HEK293T (cell line): ENCODE measurements around the gene ZC3H12C.

Experiments used
- CTCF ChIA-PET: fragments of 350-600 bp; formaldehyde crosslinking; extraction: SDS; loops from one replicate; lab custom pipeline; 2021; ENCODE audit warnings: antibody characterized with exemption, inconsistent platforms; lab: Yijun Ruan, JAX
- POLR2A ChIA-PET: fragments of 350-600 bp; formaldehyde crosslinking; extraction: SDS; loops from one replicate; lab custom pipeline; 2020; ENCODE audit warnings: antibody characterized with exemption, inconsistent platforms; lab: Yijun Ruan, JAX
- DNase-seq: peaks from one replicate; pipeline ENCODE4 v3.0.0; 2012; ENCODE audit warnings: mixed read lengths; ENCODE audit errors: extremely low spot score
- ARNT ChIP-seq: fragments of 450-650 bp; IDR thresholded peaks from 2 replicates; pipeline ENCODE4 v1.6.1; 2017; ENCODE audit warnings: mild to moderate bottlenecking
- BHLHE40 ChIP-seq: fragments of 450-650 bp; IDR thresholded peaks from 2 replicates; pipeline ENCODE4 v1.6.1; 2016; ENCODE audit warnings: mild to moderate bottlenecking, moderate library complexity, borderline replicate concordance
- CTBP1 ChIP-seq: fragments of 450-650 bp; IDR thresholded peaks from 2 replicates; pipeline ENCODE4 v1.6.1; 2016; ENCODE audit warnings: borderline replicate concordance
- ELF4 ChIP-seq: fragments of 450-650 bp; IDR thresholded peaks from 2 replicates; pipeline ENCODE4 v1.6.1; 2017; ENCODE audit warnings: antibody characterized with exemption
- FOXA1 ChIP-seq: fragments of 450-650 bp; IDR thresholded peaks from 2 replicates; pipeline ENCODE4 v1.6.1; 2016; ENCODE audit warnings: mild to moderate bottlenecking
- FOXK2 ChIP-seq: fragments of 450-650 bp; IDR thresholded peaks from 2 replicates; pipeline ENCODE4 v1.6.1; 2016; ENCODE audit warnings: mild to moderate bottlenecking
- FOXM1 ChIP-seq: fragments of 450-650 bp; IDR thresholded peaks from 2 replicates; pipeline ENCODE4 v1.6.1; 2017; ENCODE audit warnings: mild to moderate bottlenecking, borderline replicate concordance
- HDGF ChIP-seq: fragments of 450-650 bp; IDR thresholded peaks from 2 replicates; pipeline ENCODE4 v1.6.1; 2017; ENCODE audit warnings: antibody characterized with exemption, borderline replicate concordance
- L3MBTL2 ChIP-seq: fragments of 450-650 bp; conservative IDR thresholded peaks from 2 replicates; pipeline ENCODE4 v1.6.1; 2016; ENCODE audit warnings: mild to moderate bottlenecking
- LEF1 ChIP-seq: fragments of 450-650 bp; IDR thresholded peaks from 2 replicates; pipeline ENCODE4 v1.6.1; 2017; ENCODE audit warnings: mild to moderate bottlenecking, borderline replicate concordance
- NFRKB ChIP-seq: fragments of 450-650 bp; IDR thresholded peaks from 2 replicates; pipeline ENCODE4 v1.6.1; 2016; ENCODE audit warnings: mild to moderate bottlenecking, moderate library complexity
- PKNOX1 ChIP-seq: fragments of 450-650 bp; IDR thresholded peaks from 2 replicates; pipeline ENCODE4 v1.6.1; 2016
- SP1 ChIP-seq: fragments of 450-650 bp; IDR thresholded peaks from 2 replicates; pipeline ENCODE4 v1.6.1; 2017
- SUZ12 ChIP-seq: fragments of 450-650 bp; IDR thresholded peaks from 2 replicates; pipeline ENCODE4 v1.6.1; 2016; ENCODE audit warnings: mild to moderate bottlenecking
- TARDBP ChIP-seq: fragments of 450-650 bp; IDR thresholded peaks from 2 replicates; pipeline ENCODE4 v1.6.1; 2016
- ZNF384 ChIP-seq: fragments of 450-650 bp; IDR thresholded peaks from 2 replicates; pipeline ENCODE4 v1.6.1; 2016

ZC3H12C gene

GRCh38 chr11:110100476-110101240 is 7.5 kb downstream of the ZC3H12C start:
- TF ChIP-seq BHLHE40 = no peak
- TF ChIP-seq FOXA1 = no peak
- no peak for TF ChIP-seq ZNF384
- no peak for TF ChIP-seq NFRKB
- TF ChIP-seq SUZ12 = no peak
- TF ChIP-seq PKNOX1 = no peak
- TF ChIP-seq ELF4 = no peak
- no peak for DNase-seq
- CTCF ChIA-PET = interaction anchor here (1.1 kb wide), 1 partner anchor 8 kb away, joined by 4 read pairs; no protein-coding TSS in a partner anchor
- POLR2A ChIA-PET = no interaction called here

- ChIA-PET CTCF (interaction anchor here (0.7 kb wide), 1 partner anchor 1315 kb away, joined by 3 read pairs; no protein-coding TSS in a partner anchor), POLR2A (no interaction called here)
- no peak for DNase-seq
These were observed 13.6 kb downstream of the ZC3H12C start for GRCh38 chr11:110106713-110107274.

GRCh38 chr11:110110854-110111253 is 17.7 kb downstream of the ZC3H12C start:
- ChIA-PET CTCF (no interaction called here), POLR2A (no interaction called here)
- no peak for DNase-seq
- TF ChIP-seq SP1 (no peak), FOXK2 (no peak), LEF1 (no peak), ELF4 (no peak), L3MBTL2 (no peak), TARDBP (no peak), CTBP1 (no peak), PKNOX1 (no peak), NFRKB (no peak), BHLHE40 (no peak), SUZ12 (no peak)

More at GRCh38 chr11:110106713-110107274, 13.6 kb downstream of the ZC3H12C start:
- TF ChIP-seq NFRKB = no peak
- TF ChIP-seq PKNOX1 = no peak
- TF ChIP-seq FOXK2 = no peak
- no peak for TF ChIP-seq FOXA1
- TF ChIP-seq L3MBTL2 = no peak
- TF ChIP-seq LEF1 = no peak
- TF ChIP-seq CTBP1 = no peak
- TF ChIP-seq BHLHE40 = no peak
- no peak for TF ChIP-seq ELF4

GRCh38 chr11:110112457-110112856 is 19.3 kb downstream of the ZC3H12C start:
- POLR2A ChIA-PET = no interaction called here
- TF ChIP-seq FOXK2 = no peak
- TF ChIP-seq HDGF = no peak
- no peak for TF ChIP-seq CTBP1
- no peak for TF ChIP-seq PKNOX1
- no peak for TF ChIP-seq ARNT
- no peak for TF ChIP-seq ZNF384
- TF ChIP-seq FOXM1 = no peak
- no peak for TF ChIP-seq SP1
- TF ChIP-seq TARDBP = no peak
- CTCF ChIA-PET = no interaction called here
- DNase-seq = no peak

- no peak for DNase-seq
- CTCF ChIA-PET = no interaction called here
- POLR2A ChIA-PET = no interaction called here
- TF ChIP-seq NFRKB (no peak), FOXA1 (no peak), TARDBP (no peak), ZNF384 (no peak), SUZ12 (no peak), CTBP1 (no peak), HDGF (no peak), L3MBTL2 (no peak), BHLHE40 (no peak), FOXK2 (no peak), PKNOX1 (no peak), FOXM1 (no peak), ELF4 (no peak), SP1 (no peak)
These were observed 20.3 kb downstream of the ZC3H12C start for GRCh38 chr11:110113505-110113904.
